Measurements from ENCODE around the gene ANK3.

The ANK3 gene

GRCh38 chr10:60376221-60377041 is 13.2 kb downstream of the ANK3 start:
- DNase-seq, result no peak

- DNase-seq, result no peak
Measured at GRCh38 chr10:60375293-60376004, 14.2 kb downstream of the ANK3 start.

- DNase-seq, result no peak
Measured at GRCh38 chr10:60374836-60375235, 14.8 kb downstream of the ANK3 start.

- no peak for DNase-seq
Measured at GRCh38 chr10:60372436-60372835, 17.2 kb downstream of the ANK3 start.

GRCh38 chr10:60369547-60369930 is 20.1 kb downstream of the ANK3 start:
- DNase-seq, result no peak

GRCh38 chr10:60368875-60369546 is 20.7 kb downstream of the ANK3 start:
- DNase-seq, result no peak

GRCh38 chr10:60367901-60368300 is 21.8 kb downstream of the ANK3 start:
- DNase-seq, result no peak

- no peak for DNase-seq
Measured at GRCh38 chr10:60367431-60367830, 22.2 kb downstream of the ANK3 start.

- no peak for DNase-seq
Measured at GRCh38 chr10:60367024-60367423, 22.7 kb downstream of the ANK3 start.

GRCh38 chr10:60363187-60363586 is 26.5 kb downstream of the ANK3 start:
- DNase-seq, result no peak

- DNase-seq, result no peak
Measured at GRCh38 chr10:60362461-60362860, 27.2 kb downstream of the ANK3 start.

GRCh38 chr10:60359066-60359465 is 30.6 kb downstream of the ANK3 start:
- DNase-seq, result no peak

GRCh38 chr10:60358282-60358681 is 31.4 kb downstream of the ANK3 start:
- no peak for DNase-seq

- DNase-seq, result no peak
Measured at GRCh38 chr10:60353519-60354258, 36.0 kb downstream of the ANK3 start.

GRCh38 chr10:60352105-60352504 is 37.6 kb downstream of the ANK3 start:
- no peak for DNase-seq

- no peak for DNase-seq
Measured at GRCh38 chr10:60351191-60351853, 38.4 kb downstream of the ANK3 start.

- DNase-seq, result no peak
Measured at GRCh38 chr10:60350400-60350799, 39.3 kb downstream of the ANK3 start.

GRCh38 chr10:60349426-60349825 is 40.2 kb downstream of the ANK3 start:
- no peak for DNase-seq

GRCh38 chr10:60348982-60349381 is 40.7 kb downstream of the ANK3 start:
- DNase-seq, result no peak

- no peak for DNase-seq
Measured at GRCh38 chr10:60347270-60347669, 42.4 kb downstream of the ANK3 start.

GRCh38 chr10:60346661-60347060 is 43.0 kb downstream of the ANK3 start:
- DNase-seq, result no peak

GRCh38 chr10:60343254-60343653 is 46.4 kb downstream of the ANK3 start:
- DNase-seq, result no peak

- DNase-seq, result no peak
Measured at GRCh38 chr10:60341969-60342368, 47.7 kb downstream of the ANK3 start.
